ENCODE data around the gene DUSP5. TPM values are rescaled to one million over a fixed set of nuclear protein-coding genes. Genes with fewer than 3 reads are reported as not detected.

Gene DUSP5
- total RNA-seq, 1 experiment from 2014 or later, result 29.1 TPM

DNA sequence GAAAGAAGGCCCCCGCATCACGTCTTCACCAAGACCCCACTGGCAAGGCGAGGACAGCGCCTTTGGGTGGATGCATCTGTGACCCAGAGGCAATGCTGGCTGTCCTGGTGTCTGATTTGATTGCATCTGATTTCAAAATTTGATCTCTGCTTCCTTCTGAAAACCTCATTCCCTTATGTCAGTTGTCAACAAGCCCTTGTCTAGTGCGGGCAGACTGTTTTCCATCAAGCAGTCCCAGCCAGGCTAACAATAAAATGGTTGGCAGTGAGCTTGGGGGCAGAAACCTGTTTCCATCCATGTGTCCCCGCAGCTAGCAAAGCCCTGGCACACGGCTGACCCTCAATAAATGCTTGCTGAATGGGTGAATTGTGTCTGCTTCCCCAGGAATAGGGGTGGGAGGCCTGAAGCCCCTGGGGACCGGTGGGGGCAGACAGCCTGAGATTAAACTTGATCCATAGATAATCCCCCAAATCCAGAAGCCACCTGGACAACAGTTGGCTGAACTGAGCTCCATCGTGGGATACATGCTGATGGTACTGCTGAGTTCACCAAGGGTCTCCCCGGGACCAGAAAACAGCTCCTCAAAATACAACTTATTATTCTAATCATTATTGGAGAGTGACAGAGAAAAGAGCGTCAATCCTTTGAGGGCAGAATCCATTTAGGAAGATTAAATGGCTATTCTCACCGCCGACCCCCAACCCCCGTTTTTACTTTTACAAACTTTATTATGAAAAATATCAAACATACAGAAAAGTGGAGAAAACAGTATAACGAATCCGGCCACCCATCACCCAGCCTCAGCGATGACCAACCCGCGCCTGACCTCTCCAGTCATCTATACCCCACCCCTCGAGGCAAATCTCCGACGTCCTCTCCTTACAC, 912 bp upstream of the DUSP5 start:
- in situ Hi-C loops (cut with HindIII; ENCODE audit: low pct_unique_long_range_greater_than_20kb, low sequenced_read_pairs), result no loop called here
- DNase-seq (ENCODE audit: low read depth), result no peak

DNA sequence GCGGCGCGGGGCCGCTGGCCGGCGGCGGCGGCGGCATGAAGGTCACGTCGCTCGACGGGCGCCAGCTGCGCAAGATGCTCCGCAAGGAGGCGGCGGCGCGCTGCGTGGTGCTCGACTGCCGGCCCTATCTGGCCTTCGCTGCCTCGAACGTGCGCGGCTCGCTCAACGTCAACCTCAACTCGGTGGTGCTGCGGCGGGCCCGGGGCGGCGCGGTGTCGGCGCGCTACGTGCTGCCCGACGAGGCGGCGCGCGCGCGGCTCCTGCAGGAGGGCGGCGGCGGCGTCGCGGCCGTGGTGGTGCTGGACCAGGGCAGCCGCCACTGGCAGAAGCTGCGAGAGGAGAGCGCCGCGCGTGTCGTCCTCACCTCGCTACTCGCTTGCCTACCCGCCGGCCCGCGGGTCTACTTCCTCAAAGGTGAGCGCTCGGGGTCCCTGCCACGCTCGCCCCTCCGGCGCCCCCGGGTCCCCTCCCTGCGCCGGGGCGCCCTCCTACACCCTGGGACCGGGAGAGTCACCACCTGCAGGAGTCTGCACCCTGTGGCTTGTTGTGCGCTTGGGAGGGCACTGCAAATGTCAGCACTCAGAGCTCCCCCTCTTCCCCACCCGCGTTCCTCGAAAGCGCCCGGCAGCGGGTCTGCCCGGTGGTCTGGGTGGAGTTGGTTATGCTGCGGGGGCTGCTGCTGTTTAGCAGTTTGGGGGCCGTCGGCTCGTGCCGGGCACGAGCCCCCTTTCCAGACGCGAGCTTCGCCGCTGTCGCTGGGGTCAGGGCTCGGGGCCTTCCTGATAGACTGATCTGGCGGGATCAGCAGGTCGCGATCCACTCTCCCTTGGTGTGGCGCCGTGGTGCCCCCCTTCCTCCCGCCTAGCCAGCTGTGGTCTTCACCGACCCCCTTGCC, 627 bp downstream of the DUSP5 start:
- DNase-seq (ENCODE audit: low read depth), result peak; percentile 49

DNA sequence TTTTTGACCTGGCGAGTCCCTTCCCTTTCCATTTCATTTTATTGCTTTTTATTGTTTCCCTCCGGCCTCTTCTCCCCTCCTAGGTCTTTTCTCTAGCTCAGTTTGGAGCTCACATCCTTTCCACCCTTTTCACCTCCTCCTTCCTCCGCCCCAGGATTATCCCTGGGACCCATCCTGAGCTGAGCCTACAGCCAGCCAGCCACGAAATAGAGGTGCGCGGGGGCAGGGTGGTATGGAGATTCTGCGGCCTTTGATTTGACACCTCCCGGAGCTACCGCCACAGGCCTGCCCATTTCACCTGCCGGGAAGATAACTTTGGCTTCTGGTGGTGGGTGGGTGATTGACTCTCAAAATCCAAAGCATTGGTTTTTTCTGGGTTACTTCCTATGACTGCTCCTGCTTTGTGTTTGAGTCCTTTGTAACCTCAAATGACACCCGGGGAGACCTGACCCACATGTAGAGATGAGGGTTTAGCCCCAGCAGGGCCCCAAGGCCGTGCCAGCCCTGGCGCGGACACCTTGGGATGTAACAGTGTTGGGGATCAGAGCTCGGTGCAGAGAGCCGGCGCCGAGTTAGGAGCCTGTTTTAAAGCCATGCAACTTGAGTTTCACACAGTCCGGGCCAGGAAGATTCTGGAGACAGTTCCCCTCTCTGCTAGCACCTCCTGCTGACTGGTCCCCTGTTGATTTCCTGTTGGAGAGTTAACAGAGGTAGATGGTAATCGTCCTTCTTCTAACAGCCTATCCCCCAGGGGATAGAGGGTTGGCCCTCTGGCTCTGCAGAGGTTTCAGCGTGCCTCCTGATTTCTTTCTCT, 1.5 kb downstream of the DUSP5 start:
- peak; percentile 64 for DNase-seq (ENCODE audit: low read depth)
- in situ Hi-C loops (cut with HindIII; ENCODE audit: low pct_unique_long_range_greater_than_20kb, low sequenced_read_pairs), result no loop called here

More for the DNA sequence above, 627 bp downstream of the DUSP5 start:
- in situ Hi-C loops (cut with HindIII; ENCODE audit: low pct_unique_long_range_greater_than_20kb, low sequenced_read_pairs), result no loop called here

DNA sequence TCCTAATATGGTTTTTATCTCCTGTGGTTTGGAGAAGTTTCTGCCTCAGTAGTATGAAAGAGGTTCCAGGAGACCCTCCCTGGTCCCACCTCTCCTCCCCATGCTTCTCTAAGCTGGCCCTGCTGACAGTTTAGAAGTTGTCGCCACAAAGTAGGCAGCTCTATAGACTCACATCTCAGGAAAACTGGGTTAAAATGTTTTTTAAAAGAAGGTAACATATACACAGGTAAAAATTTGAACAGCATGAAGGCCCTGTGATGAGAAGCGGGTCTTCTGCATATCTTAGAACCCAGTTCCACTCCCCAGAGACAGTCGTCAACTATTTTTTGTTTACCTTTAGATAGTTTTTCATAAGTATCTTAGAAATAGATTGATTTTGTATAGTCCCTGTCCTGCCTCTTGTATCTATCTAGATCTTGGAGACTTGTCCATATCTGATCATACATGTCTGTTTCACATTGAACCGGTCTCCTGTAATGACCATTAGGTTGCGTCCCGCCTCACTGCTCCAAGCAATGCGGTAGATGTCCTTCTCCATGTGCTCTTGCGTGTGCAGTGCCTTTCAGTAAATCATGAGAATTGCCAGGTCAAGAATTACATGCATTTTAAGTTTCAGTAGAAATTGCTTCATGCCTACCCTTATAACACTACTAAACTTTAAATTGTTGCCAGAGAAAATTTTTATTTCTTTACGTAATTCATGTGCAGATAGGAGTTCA, 2.2 kb downstream of the DUSP5 start:
- peak; percentile 44 for DNase-seq (ENCODE audit: low read depth)
- in situ Hi-C loops (cut with HindIII; ENCODE audit: low pct_unique_long_range_greater_than_20kb, low sequenced_read_pairs), result no loop called here

DNA sequence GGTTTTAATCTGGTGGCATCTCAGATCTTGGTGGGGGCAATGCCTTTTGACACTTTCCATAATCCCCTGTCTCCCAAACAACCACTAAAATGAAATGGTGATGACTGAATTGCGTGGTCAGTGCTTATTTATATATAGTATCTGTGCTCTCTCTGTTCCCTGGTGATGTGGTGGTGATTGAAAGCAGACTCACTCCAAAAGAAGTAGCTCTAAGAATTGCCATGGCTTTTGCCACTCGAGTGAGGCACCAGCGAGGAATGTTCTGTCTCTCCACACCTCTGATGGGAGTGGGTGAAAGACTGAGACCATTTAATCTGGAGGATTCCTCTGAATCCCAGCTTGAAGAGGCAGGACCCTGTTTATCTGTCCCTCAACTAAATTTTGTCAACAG, 2.8 kb downstream of the DUSP5 start:
- peak; percentile 48 for DNase-seq (ENCODE audit: low read depth)
- in situ Hi-C loops (cut with HindIII; ENCODE audit: low pct_unique_long_range_greater_than_20kb, low sequenced_read_pairs), result no loop called here

DNA sequence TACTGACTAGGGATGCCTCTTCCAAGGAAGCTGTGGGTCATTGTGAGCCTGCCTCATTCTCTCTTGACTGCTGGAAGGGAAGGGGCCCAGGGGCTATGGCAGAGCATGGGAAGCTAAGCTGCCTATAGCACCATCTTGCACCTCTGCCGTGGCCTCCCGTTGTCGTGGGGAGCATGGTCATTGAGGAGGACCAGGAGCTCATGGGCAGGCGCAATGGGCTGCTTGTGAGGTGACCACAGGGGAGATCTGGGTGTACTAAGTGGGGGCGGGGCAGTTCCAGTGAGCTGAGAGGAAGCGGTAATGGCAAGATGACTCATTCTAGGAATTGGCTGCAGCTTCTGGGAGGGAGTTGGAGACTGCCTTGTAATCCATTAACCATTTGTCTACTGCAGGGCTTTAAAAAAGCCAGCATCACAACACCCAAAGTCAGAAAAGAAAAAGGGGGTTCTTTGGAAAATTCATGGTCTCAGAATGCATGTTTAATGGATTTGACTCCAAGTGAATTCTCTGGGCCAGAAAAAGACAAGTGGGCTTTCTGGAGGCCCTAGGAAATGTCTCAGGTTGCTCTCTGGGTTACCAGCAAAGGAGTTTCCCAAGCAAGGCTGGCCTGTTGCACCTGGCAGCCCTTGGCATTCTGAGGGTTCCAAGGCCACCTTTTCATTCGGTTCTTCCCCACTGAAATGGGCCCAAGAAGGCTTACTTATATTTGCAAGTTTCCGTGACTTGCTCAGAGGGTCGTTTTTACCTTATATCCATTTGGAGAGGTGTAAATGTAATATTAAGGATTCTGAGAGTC, 3.6 kb downstream of the DUSP5 start:
- in situ Hi-C loops (cut with HindIII; ENCODE audit: low pct_unique_long_range_greater_than_20kb, low sequenced_read_pairs), result no loop called here
- DNase-seq (ENCODE audit: low read depth), result peak; percentile 91

DNA sequence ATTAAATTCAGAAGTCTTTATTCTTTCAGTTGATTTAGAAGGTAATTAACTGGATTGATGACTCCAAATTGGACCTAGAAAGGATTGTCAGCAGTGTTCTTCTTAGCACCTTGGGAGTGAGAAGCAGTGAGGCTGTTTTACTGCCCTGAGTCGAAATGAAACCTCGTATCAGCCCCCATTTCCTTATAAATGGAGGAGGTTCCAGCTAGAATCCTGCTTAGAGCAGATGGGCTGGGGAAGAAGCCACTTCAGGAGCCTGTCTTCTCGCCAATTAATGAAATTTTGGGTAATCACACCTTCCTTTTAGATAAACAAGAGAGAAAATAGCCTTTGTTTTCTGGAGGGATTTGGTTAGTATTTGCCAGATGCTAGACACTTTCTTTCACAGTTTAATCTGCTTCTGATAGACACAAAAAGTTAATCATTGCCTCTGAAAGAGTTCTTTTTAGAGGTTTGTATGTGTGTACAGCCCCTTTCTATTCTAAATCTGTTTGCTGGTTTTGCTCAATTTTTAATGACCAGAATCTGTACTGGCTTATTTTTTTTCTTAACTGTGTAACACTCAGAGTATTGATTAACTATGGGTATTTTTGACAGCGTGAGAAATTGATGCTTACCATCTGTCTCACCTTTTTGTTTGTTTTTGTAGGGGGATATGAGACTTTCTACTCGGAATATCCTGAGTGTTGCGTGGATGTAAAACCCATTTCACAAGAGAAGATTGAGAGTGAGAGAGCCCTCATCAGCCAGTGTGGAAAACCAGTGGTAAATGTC, 4.6 kb downstream of the DUSP5 start:
- no peak for DNase-seq (ENCODE audit: low read depth)
- in situ Hi-C loops (cut with HindIII; ENCODE audit: low pct_unique_long_range_greater_than_20kb, low sequenced_read_pairs), result no loop called here

DNA sequence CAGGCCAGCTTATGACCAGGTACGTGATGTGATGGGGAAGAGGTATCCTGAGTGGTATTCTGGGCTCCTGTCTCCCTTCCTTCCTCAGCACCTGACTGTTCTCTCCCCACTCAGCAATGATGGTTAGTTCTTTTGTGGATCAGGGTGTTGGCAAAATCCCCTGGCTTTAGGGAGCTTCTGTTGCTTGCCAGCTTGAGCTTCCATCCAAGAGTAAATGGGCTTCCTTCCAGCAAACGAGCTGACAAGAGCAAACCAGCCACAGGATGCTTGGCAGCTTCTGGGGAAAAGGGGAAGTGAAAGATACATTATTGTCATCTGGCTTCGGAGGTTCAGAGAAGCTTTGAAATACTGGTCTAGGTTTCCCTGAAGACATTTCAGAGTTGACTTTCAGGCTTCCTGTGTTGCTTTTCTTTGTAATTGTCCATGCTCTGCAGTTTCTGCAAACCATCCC, 5.2 kb downstream of the DUSP5 start:
- in situ Hi-C loops (cut with HindIII; ENCODE audit: low pct_unique_long_range_greater_than_20kb, low sequenced_read_pairs), result no loop called here
- no peak for DNase-seq (ENCODE audit: low read depth)

DNA sequence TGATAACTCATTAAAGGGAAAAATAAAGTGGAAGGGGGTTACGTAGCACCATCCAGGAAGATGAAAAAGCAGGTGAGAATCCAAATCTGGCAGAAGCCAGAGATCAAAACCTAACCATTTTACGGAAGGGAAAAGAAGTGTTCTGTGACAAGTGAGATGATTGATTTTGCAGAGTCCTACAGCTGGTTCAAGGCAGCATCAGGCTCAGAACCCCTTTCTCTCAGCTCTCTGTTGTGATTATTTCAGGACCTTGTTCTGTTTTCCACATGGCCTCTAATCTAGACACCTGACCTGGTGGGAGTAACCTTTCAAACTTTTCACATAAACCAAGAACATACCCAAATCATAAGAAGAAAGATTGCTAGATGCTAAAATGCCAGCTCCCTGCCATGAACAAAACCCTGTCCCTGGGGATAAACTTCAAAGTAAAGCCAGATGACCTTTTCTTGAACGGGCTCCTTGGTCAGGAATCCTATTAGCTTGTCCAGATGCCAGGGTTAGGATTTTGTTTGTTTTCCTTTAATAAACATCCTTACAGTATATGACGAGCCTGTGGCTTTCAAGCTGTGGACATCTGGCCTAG, 5.9 kb downstream of the DUSP5 start:
- DNase-seq (ENCODE audit: low read depth), result no peak
- in situ Hi-C loops (cut with HindIII; ENCODE audit: low pct_unique_long_range_greater_than_20kb, low sequenced_read_pairs), result no loop called here

DNA sequence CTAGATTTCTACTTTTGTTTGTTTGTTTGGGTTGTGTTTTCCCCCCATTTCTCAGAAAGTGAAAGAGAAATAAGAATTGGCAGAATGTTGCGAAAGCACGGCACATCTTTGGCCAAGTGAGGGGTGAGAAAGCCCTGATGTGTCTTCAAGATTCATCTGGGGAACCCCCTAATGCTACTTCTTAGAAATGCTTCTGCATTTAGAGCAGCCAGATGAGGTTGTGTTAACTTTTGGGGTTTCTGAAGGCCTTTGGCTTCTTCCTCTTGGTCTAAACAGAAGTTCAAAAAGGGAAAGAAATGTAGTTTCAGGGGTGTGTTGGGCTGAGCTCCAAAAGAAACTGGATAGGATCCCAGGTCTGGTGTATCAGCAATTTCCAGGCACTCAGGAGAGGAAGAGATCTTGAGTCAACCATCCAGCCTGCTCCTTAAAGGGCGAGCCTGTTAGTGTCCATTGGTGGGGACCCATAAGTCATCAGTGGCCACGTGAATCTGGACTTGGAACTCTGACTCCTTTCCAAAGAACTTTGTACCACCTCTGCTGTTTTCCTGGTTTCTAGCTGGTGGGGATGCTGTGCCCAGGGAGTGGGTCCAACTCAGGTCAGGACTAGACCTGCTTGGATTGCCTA, 6.5 kb downstream of the DUSP5 start:
- in situ Hi-C loops (cut with HindIII; ENCODE audit: low pct_unique_long_range_greater_than_20kb, low sequenced_read_pairs), result no loop called here
- DNase-seq (ENCODE audit: low read depth), result no peak

DNA sequence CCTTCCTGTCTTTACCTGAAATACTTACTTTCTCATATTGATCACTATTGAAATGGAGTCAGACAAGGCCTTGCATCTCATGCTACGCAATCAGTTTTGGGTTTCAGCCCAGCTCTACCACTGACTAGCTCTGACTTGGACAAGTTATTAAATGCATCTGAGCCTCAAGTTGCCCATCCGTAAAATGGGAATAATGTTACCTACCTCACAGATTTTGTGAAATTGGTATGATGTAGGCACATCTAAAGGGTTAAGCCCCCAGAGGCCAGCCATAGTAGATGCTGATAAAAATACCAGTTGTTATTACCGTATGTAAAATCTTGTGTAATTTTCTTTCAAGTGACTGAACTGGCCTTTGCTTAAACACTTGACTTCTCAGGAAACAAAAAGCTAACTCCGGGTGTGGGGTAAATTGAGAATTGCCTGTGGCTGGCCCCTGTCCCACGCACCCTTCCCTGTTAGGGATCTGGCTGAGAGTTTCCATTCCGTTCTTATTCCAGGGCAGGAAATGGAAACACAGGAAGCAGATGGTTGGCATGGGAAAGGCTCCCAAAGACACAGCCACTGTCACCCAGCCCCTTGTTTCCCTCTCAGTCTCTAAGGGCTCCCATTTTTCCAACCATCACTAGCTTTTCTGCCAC, 7.5 kb downstream of the DUSP5 start:
- DNase-seq (ENCODE audit: low read depth), result no peak
- in situ Hi-C loops (cut with HindIII; ENCODE audit: low pct_unique_long_range_greater_than_20kb, low sequenced_read_pairs), result no loop called here

DNA sequence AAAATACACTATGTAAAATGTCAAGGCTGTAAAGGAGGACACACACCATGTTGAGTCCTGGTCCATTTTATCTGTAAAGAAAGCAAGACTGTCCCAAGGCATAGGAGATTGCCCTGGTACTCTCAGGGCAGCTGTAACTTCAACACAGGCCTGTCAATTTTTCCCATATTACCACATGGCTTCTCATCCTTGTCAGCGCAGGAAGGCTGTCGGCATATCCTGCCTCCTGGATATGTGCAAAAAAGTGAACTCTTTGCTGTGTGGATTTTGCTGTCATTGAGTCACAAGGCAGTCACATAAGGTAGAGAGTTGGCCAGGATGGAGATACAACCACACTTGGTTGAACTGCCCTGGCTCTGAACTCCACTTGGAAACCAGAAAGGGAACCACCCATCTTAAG, 8.7 kb downstream of the DUSP5 start:
- in situ Hi-C loops (cut with HindIII; ENCODE audit: low pct_unique_long_range_greater_than_20kb, low sequenced_read_pairs), result no loop called here
- DNase-seq (ENCODE audit: low read depth), result no peak

DNA sequence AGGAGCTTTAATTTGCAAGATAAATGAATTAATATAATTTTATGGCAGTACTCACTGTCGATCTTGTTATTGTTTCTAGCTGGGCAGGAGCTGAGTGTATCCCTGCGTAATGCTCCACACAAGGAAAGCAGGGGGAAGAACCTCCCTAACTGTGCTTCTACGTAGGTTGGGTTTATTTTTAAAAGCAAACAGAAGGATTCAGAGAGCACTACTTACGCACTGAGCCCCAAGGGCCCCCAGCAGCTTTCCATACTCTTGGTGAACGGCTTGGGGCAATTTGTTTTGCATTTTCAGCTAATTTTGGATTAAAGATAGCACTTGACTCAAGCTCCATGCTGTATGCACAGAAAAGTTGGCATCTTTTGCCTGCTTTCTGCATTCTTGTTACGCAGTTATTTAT, 9.6 kb downstream of the DUSP5 start:
- in situ Hi-C loops (cut with HindIII; ENCODE audit: low pct_unique_long_range_greater_than_20kb, low sequenced_read_pairs), result no loop called here
- no peak for DNase-seq (ENCODE audit: low read depth)

DNA sequence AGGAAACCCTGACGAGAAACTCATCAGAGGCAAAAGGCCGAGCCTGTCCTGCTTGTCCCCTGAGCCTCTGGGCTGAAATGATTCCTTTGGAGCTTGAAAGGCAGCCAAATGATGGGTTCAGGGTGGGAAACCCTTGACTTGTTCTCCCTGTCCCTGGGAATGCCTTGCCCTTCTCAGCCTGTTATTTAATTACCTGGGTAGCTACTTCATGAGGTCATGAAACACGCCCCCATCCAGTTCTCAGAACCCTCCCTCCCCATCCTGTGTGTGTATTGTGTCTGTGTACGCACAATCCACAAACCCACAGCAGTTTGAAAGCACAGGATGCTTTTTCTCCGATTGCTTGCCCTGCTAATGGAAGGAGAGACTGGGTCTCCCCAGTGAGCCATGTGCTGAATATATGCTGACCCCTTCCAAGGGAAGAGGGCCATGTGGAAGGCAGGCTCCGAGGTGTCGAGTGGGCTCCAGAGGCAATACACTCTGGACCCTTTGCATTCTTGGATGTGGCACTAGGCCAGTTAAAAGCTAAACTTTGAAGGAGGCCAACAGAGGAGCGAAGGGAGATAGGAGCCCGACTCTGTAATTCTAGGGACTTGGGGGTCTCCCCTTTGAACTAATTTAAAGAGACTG, 10.6 kb downstream of the DUSP5 start:
- in situ Hi-C loops (cut with HindIII; ENCODE audit: low pct_unique_long_range_greater_than_20kb, low sequenced_read_pairs), result no loop called here
- no peak for DNase-seq (ENCODE audit: low read depth)
